Neural cell (in vitro differentiated cells): ENCODE measurements around the gene DSCAML1. TPM values are rescaled to one million over a fixed set of nuclear protein-coding genes. Genes with fewer than 3 reads are reported as not detected.

ENCODE experiments used
- H2AFZ ChIP-seq: fragments of 200-600, 300-800 bp; sonication (generic), shearing (Covaris generic); 2 replicates; pipeline ENCODE4 v1.6.0; 2014; ENCODE audit warnings: low read depth, mild to moderate bottlenecking, antibody characterized with exemption, low read length, moderate library complexity
- H3F3A ChIP-seq: fragments of 200-600 bp; shearing (Covaris generic); 2 replicates; pipeline ENCODE4 v1.6.1; 2016; ENCODE audit warnings: mild to moderate bottlenecking, moderate library complexity, mixed read lengths, antibody characterized with exemption, low read length; ENCODE audit not compliant: insufficient read depth, poor library complexity, severe bottlenecking
- H3K27ac ChIP-seq: fragments of 200-600, 300-800 bp; sonication (generic), shearing (Covaris generic); 2 replicates; pipeline ENCODE4 v1.5.1; 2014; ENCODE audit warnings: mild to moderate bottlenecking, low read length, moderate library complexity
- H3K27me3 ChIP-seq: fragments of 300-800, 200-600 bp; sonication (generic), shearing (Covaris generic); 2 replicates; pipeline ENCODE4 v1.6.0; 2014; ENCODE audit warnings: mild to moderate bottlenecking, low read depth, low read length, moderate library complexity; ENCODE audit not compliant: insufficient read depth
- H3K36me3 ChIP-seq: fragments of 300-800, 200-600 bp; sonication (generic), shearing (Covaris generic); 2 replicates; pipeline ENCODE4 v1.5.1; 2014; ENCODE audit warnings: mild to moderate bottlenecking, antibody characterized with exemption, low read length, moderate library complexity; ENCODE audit not compliant: insufficient read depth
- H3K4me2 ChIP-seq: fragments of 300-800, 200-600 bp; sonication (generic), shearing (Covaris generic); 2 replicates; pipeline ENCODE4 v1.6.0; 2014; ENCODE audit warnings: mild to moderate bottlenecking, low read length
- H3K4me3 ChIP-seq: fragments of 300-800, 200-600 bp; sonication (generic), shearing (Covaris generic); 2 replicates; pipeline ENCODE4 v1.5.1; 2014; ENCODE audit warnings: mild to moderate bottlenecking, low read length, moderate library complexity
- H3K79me2 ChIP-seq: fragments of 200-600 bp; shearing (Covaris generic); replicated peaks from 2 replicates; pipeline ENCODE4 v1.6.0; 2014; ENCODE audit warnings: mild to moderate bottlenecking, low read length, moderate library complexity; ENCODE audit not compliant: insufficient read depth
- H3K9ac ChIP-seq: fragments of 300-800, 200-600 bp; sonication (generic), shearing (Covaris generic); 2 replicates; pipeline ENCODE4 v1.6.1; 2016; ENCODE audit warnings: mild to moderate bottlenecking, low read length, mixed read lengths
- H3K9me2 ChIP-seq: fragments of 200-600 bp; shearing (Covaris generic); 2 replicates; pipeline ENCODE4 v1.6.1; 2016; ENCODE audit warnings: mild to moderate bottlenecking, low read length, mixed read lengths; ENCODE audit not compliant: insufficient read depth
- H3K9me3 ChIP-seq: fragments of 200-600, 300-800 bp; sonication (generic), shearing (Covaris generic); 2 replicates; pipeline ENCODE4 v1.6.1; 2016; ENCODE audit warnings: mild to moderate bottlenecking, mixed run types, low read length, moderate library complexity, mixed read lengths
- H4K20me1 ChIP-seq: fragments of 200-600 bp; shearing (Covaris generic); 2 replicates; pipeline ENCODE4 v1.6.1; 2016; ENCODE audit warnings: mild to moderate bottlenecking, mixed run types; ENCODE audit not compliant: insufficient read depth
- EP300 ChIP-seq: fragments of 450-650 bp; conservative IDR thresholded peaks from 2 replicates; pipeline ENCODE4 v1.6.1; 2014; ENCODE audit warnings: antibody characterized with exemption, mild to moderate bottlenecking, moderate library complexity; ENCODE audit not compliant: poor library complexity, severe bottlenecking
- EZH2 ChIP-seq: fragments of 200-600, 300-800 bp; shearing (Covaris generic), sonication (generic); IDR thresholded peaks from 2 replicates; pipeline ENCODE4 v1.6.1; 2014; ENCODE audit warnings: antibody characterized with exemption, low read length, borderline replicate concordance, mild to moderate bottlenecking; ENCODE audit not compliant: insufficient read depth, poor library complexity, severe bottlenecking
- MXI1 ChIP-seq: fragments of 450-650 bp; conservative IDR thresholded peaks from 2 replicates; pipeline ENCODE4 v1.6.1; 2014; ENCODE audit warnings: antibody characterized with exemption, mild to moderate bottlenecking; ENCODE audit not compliant: poor library complexity, severe bottlenecking
- POLR2AphosphoS5 ChIP-seq: IDR thresholded peaks from 2 replicates; pipeline ENCODE4 v1.6.1; 2012
- RAD21 ChIP-seq: fragments of 450-650 bp; conservative IDR thresholded peaks from 2 replicates; pipeline ENCODE4 v1.6.1; 2014; ENCODE audit warnings: antibody characterized with exemption, mild to moderate bottlenecking, moderate library complexity
- SMC3 ChIP-seq: fragments of 450-650 bp; conservative IDR thresholded peaks from 2 replicates; pipeline ENCODE4 v1.6.1; 2014; ENCODE audit warnings: antibody characterized with exemption, mild to moderate bottlenecking, moderate library complexity; ENCODE audit not compliant: poor library complexity
- TAF1 ChIP-seq: IDR thresholded peaks from 2 replicates; pipeline ENCODE4 v1.6.1; 2012; ENCODE audit warnings: low read depth
- polyA plus RNA-seq: library from polyadenylated mRNA; depleted of rRNA; stranded (reverse); fragments of >200 nt; gene quantifications from 2 replicates; pipeline ENCODE4 v1.2.3, GENCODE V29; 2014
- TF ChIP-seq, protein P1 (sequence below): fragments of 450-650 bp; IDR thresholded peaks from 2 replicates; pipeline ENCODE4 v1.5.1; 2014; ENCODE audit warnings: antibody characterized with exemption, mild to moderate bottlenecking, moderate library complexity; ENCODE audit not compliant: poor library complexity, severe bottlenecking
- TF ChIP-seq, protein P2 (sequence below): IDR thresholded peaks from 2 replicates; pipeline ENCODE4 v1.6.1; 2012; ENCODE audit warnings: borderline replicate concordance

The DSCAML1 gene
- polyA plus RNA-seq, 1 donor from 2014 or later, result 1.3 TPM

DNA sequence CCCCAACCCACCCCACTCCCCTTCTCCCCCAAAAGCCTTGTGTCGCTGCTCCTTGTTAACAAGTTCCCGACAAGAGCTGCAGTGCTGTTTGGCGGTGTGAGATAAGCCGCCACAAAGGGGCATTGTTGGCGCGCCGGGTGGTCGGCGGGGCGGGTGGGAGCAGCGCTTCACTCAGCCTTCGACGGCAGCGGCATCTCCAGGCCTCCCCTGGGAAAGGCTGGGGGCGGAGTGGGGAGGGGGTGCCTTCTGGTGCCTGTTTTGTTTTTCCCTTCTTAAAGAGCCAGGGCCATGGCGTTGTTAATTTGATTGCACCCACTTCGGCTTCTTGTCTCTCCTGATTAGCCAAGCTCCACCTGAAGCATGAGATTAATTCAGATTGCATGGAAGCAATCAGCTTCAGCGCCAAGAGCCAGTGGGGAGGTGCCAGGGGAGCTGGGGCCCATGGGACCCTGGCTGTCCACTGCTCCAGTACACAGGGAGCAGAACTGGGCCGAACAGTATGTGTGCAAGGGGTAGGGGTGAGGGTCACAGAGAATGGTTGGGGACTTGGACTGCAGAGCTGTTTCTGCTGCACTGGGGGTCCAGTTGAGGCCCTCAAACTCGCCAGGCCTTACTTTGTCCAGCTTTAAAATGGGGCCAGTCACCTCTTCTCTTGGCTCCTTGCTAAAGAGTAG, 304.3 kb downstream of the DSCAML1 start:
- Histone ChIP-seq H3F3A (no peaks in the 10 kb centered on the region), H3K27me3 (no peaks in the 10 kb centered on the region), H4K20me1 (no peaks in the 10 kb centered on the region), H3K4me2 (no peak overlapping the region), H3K27ac (no peak overlapping the region), H2AFZ (no peak overlapping the region), H3K4me3 (no peak overlapping the region), H3K9me3 (no peaks in the 10 kb centered on the region), H3K9me2 (no peaks in the 10 kb centered on the region), H3K9ac (peak overlapping the region; percentile 30), H3K36me3 (no peaks in the 10 kb centered on the region), H3K79me2 (no peaks in the 10 kb centered on the region)
- TF ChIP-seq POLR2AphosphoS5, result peak; percentile 17
- TF ChIP-seq MXI1, result no peak
- TF ChIP-seq, protein P1, sequence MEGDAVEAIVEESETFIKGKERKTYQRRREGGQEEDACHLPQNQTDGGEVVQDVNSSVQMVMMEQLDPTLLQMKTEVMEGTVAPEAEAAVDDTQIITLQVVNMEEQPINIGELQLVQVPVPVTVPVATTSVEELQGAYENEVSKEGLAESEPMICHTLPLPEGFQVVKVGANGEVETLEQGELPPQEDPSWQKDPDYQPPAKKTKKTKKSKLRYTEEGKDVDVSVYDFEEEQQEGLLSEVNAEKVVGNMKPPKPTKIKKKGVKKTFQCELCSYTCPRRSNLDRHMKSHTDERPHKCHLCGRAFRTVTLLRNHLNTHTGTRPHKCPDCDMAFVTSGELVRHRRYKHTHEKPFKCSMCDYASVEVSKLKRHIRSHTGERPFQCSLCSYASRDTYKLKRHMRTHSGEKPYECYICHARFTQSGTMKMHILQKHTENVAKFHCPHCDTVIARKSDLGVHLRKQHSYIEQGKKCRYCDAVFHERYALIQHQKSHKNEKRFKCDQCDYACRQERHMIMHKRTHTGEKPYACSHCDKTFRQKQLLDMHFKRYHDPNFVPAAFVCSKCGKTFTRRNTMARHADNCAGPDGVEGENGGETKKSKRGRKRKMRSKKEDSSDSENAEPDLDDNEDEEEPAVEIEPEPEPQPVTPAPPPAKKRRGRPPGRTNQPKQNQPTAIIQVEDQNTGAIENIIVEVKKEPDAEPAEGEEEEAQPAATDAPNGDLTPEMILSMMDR, result peak; percentile 52
- TF ChIP-seq, protein P2, sequence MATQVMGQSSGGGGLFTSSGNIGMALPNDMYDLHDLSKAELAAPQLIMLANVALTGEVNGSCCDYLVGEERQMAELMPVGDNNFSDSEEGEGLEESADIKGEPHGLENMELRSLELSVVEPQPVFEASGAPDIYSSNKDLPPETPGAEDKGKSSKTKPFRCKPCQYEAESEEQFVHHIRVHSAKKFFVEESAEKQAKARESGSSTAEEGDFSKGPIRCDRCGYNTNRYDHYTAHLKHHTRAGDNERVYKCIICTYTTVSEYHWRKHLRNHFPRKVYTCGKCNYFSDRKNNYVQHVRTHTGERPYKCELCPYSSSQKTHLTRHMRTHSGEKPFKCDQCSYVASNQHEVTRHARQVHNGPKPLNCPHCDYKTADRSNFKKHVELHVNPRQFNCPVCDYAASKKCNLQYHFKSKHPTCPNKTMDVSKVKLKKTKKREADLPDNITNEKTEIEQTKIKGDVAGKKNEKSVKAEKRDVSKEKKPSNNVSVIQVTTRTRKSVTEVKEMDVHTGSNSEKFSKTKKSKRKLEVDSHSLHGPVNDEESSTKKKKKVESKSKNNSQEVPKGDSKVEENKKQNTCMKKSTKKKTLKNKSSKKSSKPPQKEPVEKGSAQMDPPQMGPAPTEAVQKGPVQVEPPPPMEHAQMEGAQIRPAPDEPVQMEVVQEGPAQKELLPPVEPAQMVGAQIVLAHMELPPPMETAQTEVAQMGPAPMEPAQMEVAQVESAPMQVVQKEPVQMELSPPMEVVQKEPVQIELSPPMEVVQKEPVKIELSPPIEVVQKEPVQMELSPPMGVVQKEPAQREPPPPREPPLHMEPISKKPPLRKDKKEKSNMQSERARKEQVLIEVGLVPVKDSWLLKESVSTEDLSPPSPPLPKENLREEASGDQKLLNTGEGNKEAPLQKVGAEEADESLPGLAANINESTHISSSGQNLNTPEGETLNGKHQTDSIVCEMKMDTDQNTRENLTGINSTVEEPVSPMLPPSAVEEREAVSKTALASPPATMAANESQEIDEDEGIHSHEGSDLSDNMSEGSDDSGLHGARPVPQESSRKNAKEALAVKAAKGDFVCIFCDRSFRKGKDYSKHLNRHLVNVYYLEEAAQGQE, result no peak
- no peak for TF ChIP-seq EZH2
- peak; percentile 68 for TF ChIP-seq SMC3
- no peak for TF ChIP-seq TAF1
- peak; percentile 68 for TF ChIP-seq RAD21
- TF ChIP-seq EP300, result no peak

DNA sequence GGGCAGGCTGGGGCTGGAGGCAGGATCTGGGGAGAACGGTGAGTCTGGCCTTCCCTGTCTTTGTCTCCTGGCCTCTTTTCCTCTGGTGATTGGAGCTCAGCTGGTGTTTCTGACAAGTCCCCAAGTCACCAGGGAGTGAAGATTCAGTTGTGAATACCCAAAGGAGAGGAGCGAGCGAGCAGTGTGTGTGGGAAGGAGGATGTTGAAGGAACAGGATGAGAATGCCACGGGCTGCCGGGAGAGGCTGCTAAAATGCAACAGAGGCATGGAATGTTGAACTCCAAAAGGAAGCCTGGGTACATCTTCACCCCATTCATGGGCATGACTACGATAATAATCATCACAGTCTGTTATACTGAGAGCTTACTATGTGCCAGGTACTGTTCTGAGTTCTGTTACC, 306.1 kb downstream of the DSCAML1 start:
- Histone ChIP-seq H3K36me3 (no peaks in the 10 kb centered on the region), H3K9me3 (no peaks in the 10 kb centered on the region)

More for the DNA sequence above, 306.1 kb downstream of the DSCAML1 start:
- Histone ChIP-seq H2AFZ (no peak overlapping the region), H4K20me1 (no peaks in the 10 kb centered on the region), H3K27ac (no peak overlapping the region), H3K4me2 (no peak overlapping the region), H3K27me3 (no peaks in the 10 kb centered on the region), H3K4me3 (no peak overlapping the region), H3K9ac (no peak overlapping the region), H3K79me2 (no peaks in the 10 kb centered on the region), H3K9me2 (no peaks in the 10 kb centered on the region), H3F3A (no peaks in the 10 kb centered on the region)
- TF ChIP-seq RAD21 (no peak), EP300 (no peak), SMC3 (no peak), POLR2AphosphoS5 (no peak), MXI1 (no peak), EZH2 (no peak), TAF1 (no peak)
- TF ChIP-seq, protein P2, result no peak
- TF ChIP-seq, protein P1, result no peak
